Measurements from ENCODE around the gene PPARD.

- TF ChIP-seq, protein P1, sequence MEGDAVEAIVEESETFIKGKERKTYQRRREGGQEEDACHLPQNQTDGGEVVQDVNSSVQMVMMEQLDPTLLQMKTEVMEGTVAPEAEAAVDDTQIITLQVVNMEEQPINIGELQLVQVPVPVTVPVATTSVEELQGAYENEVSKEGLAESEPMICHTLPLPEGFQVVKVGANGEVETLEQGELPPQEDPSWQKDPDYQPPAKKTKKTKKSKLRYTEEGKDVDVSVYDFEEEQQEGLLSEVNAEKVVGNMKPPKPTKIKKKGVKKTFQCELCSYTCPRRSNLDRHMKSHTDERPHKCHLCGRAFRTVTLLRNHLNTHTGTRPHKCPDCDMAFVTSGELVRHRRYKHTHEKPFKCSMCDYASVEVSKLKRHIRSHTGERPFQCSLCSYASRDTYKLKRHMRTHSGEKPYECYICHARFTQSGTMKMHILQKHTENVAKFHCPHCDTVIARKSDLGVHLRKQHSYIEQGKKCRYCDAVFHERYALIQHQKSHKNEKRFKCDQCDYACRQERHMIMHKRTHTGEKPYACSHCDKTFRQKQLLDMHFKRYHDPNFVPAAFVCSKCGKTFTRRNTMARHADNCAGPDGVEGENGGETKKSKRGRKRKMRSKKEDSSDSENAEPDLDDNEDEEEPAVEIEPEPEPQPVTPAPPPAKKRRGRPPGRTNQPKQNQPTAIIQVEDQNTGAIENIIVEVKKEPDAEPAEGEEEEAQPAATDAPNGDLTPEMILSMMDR (IDR thresholded peaks at IDR 0.05), result peak; percentile 59
- TF ChIP-seq RAD21 (conservative IDR thresholded peaks at IDR 0.05 in 1 of 2, IDR thresholded peaks at IDR 0.05 in 1 of 2), result peak; percentile 64 to 71
These were observed 47.9 kb upstream of the PPARD start for GRCh38 chr6:35294308-35294945.
